Activated effector memory CD4-positive, alpha-beta T cell treated with anti-CD3 and anti-CD28 coated beads, Interleukin-2, amount 50 U/mL, for 16 hours (primary cell): Measurements from ENCODE around the gene OTOP1.
"Not testable (repeated sequence)": the region's sequence is repeated elsewhere in the genome, so short reads cannot be mapped to it uniquely, and the experiment has no call there.

Source experiments
- DNase-seq: peaks from one replicate; pipeline ENCODE4 v3.0.0-alpha.2; 2020

The OTOP1 gene

GRCh38 chr4:4227510-4228355 is 1.0 kb upstream of the OTOP1 start:
- no peak for DNase-seq

GRCh38 chr4:4225915-4226605 is 669 bp downstream of the OTOP1 start:
- DNase-seq: no peak

GRCh38 chr4:4217113-4217512 is 9.6 kb downstream of the OTOP1 start:
- DNase-seq: no peak

- DNase-seq: no peak
Measured at GRCh38 chr4:4216648-4217047, 10.1 kb downstream of the OTOP1 start.

GRCh38 chr4:4213674-4214073 is 13.1 kb downstream of the OTOP1 start:
- not testable (repeated sequence) for DNase-seq

GRCh38 chr4:4206204-4206603 is 20.5 kb downstream of the OTOP1 start:
- DNase-seq: no peak

- no peak for DNase-seq
Measured at GRCh38 chr4:4204401-4204745, 22.4 kb downstream of the OTOP1 start.

GRCh38 chr4:4203688-4204400 is 22.9 kb downstream of the OTOP1 start:
- DNase-seq: no peak

GRCh38 chr4:4202510-4202909 is 24.2 kb downstream of the OTOP1 start:
- no peak for DNase-seq

GRCh38 chr4:4200624-4201023 is 26.1 kb downstream of the OTOP1 start:
- DNase-seq: no peak

GRCh38 chr4:4195354-4195753 is 31.4 kb downstream of the OTOP1 start:
- no peak for DNase-seq

GRCh38 chr4:4188557-4188956 is 38.2 kb downstream of the OTOP1 start:
- DNase-seq: not testable (repeated sequence)

- no peak for DNase-seq
Measured at GRCh38 chr4:4185528-4185927, 41.2 kb downstream of the OTOP1 start.

GRCh38 chr4:4182835-4183568 is 43.7 kb downstream of the OTOP1 start:
- peak; percentile 73 for DNase-seq

- DNase-seq: no peak
Measured at GRCh38 chr4:4170596-4171150, 56.1 kb downstream of the OTOP1 start.

- DNase-seq: not testable (repeated sequence)
Measured at GRCh38 chr4:4167981-4168780, 58.5 kb downstream of the OTOP1 start.

- DNase-seq: not testable (repeated sequence)
Measured at GRCh38 chr4:4166986-4167385, 59.7 kb downstream of the OTOP1 start.

GRCh38 chr4:4165701-4166392 is 60.9 kb downstream of the OTOP1 start:
- DNase-seq: not testable (repeated sequence)

- not testable (repeated sequence) for DNase-seq
Measured at GRCh38 chr4:4164532-4165173, 62.1 kb downstream of the OTOP1 start.

GRCh38 chr4:4162186-4162585 is 64.5 kb downstream of the OTOP1 start:
- DNase-seq: not testable (repeated sequence)
